ENCODE results near the gene ZNF624. TPM values are rescaled to one million over a fixed set of nuclear protein-coding genes. Genes with fewer than 3 reads are reported as not detected.

ZNF624 gene
- total RNA-seq, 1 donor: 4.7 TPM

DNA sequence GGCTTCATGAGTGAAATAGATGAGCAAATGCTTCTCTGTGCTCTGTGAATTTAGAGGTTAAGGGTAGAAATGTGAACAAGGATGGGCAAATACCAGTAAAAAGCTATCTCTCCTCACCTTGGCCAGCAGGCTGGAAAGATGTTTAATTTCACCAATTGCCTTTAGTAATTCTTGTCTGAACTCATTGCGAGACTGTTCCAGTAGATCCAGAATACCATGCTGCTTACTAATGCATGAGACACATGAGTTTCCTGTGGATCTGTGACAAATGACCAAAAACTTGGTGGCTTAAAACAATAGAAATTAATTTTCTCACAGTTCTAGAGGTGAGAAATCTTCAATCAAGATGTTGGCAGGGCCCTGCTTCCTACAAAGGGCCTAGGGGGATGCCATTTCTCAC, 9.3 kb upstream of the ZNF624 start:
- no peak overlapping the region for H3K4me3 ChIP-seq (ENCODE audit: low read depth, low read length)
- DNase-seq (ENCODE audit: low read depth): no peak
- TF ChIP-seq, protein P1, sequence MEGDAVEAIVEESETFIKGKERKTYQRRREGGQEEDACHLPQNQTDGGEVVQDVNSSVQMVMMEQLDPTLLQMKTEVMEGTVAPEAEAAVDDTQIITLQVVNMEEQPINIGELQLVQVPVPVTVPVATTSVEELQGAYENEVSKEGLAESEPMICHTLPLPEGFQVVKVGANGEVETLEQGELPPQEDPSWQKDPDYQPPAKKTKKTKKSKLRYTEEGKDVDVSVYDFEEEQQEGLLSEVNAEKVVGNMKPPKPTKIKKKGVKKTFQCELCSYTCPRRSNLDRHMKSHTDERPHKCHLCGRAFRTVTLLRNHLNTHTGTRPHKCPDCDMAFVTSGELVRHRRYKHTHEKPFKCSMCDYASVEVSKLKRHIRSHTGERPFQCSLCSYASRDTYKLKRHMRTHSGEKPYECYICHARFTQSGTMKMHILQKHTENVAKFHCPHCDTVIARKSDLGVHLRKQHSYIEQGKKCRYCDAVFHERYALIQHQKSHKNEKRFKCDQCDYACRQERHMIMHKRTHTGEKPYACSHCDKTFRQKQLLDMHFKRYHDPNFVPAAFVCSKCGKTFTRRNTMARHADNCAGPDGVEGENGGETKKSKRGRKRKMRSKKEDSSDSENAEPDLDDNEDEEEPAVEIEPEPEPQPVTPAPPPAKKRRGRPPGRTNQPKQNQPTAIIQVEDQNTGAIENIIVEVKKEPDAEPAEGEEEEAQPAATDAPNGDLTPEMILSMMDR (IDR thresholded peaks at IDR 0.05; ENCODE audit: insufficient read depth, low read depth, low read length): no peak

DNA sequence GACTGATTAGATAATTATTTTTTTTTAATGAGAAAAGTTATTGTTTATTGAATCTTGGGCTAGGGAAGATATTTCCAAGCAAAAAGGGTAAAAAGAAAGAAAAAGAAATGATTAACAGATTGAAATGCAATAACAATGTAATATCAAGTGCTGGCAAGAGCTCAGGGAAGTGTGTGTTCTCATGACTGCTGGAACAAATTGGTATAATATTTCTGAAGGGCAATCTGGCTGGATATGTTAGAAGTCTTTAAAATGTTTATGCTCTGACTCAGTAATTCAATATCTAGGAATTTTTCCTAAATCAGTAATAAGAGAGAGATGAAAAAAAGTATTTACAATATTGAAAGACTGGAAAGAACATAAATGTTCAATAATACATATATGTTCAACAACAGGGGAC, 7.6 kb upstream of the ZNF624 start:
- TF ChIP-seq, protein P1 (IDR thresholded peaks at IDR 0.05; ENCODE audit: insufficient read depth, low read depth, low read length): no peak
- no peak for DNase-seq (ENCODE audit: low read depth)
- H3K4me3 ChIP-seq (ENCODE audit: low read depth, low read length): no peak overlapping the region

DNA sequence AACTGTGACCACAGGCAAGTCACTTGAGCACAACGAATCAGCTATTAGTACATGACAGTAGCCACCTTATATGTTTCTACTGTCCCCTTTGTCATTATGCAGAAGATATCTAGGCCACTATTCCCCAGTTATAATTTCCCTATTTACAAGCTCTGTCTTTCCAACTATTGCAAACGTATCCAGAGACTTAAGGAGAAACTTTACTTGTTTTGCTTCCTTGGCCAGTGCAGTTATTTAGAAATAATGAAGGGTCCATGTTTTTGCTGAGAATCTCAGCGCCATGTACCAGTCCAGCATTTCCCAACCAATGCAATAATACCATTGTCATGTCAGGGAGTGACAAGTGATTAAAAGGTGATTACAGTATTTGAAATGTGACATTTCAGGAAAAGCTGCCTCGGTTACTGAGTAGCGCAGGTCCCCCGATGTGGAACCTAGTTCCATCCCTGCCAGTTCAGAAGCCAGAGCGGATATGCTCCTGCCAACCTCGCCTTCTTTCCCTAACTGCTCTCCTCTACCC, 743 bp downstream of the ZNF624 start:
- peak; percentile 7 for DNase-seq (ENCODE audit: low read depth)
- peak overlapping the region; percentile 78 for H3K4me3 ChIP-seq (ENCODE audit: low read depth, low read length)
- TF ChIP-seq, protein P1 (IDR thresholded peaks at IDR 0.05; ENCODE audit: insufficient read depth, low read depth, low read length): no peak

DNA sequence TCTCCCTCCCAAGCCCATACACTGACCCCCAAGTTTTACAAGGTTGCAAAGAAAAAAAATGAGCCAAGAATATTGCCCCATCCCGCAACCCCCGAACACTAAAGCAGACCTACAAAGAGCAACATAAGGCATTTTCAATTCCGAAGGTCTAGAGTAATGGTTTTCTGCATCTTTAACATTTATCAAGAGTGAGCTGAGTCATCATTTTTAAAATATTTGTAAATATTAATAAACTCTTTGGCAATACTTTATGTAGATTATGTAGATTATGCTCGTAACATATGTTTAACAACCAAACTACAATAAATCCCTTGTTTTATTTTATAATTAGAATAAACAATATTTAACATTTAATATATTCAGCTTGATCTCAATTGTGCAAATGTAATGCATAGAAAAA, 1.4 kb downstream of the ZNF624 start:
- TF ChIP-seq, protein P1 (IDR thresholded peaks at IDR 0.05; ENCODE audit: insufficient read depth, low read depth, low read length): no peak
- no peak for DNase-seq (ENCODE audit: low read depth)
- peak overlapping the region; percentile 78 for H3K4me3 ChIP-seq (ENCODE audit: low read depth, low read length)

DNA sequence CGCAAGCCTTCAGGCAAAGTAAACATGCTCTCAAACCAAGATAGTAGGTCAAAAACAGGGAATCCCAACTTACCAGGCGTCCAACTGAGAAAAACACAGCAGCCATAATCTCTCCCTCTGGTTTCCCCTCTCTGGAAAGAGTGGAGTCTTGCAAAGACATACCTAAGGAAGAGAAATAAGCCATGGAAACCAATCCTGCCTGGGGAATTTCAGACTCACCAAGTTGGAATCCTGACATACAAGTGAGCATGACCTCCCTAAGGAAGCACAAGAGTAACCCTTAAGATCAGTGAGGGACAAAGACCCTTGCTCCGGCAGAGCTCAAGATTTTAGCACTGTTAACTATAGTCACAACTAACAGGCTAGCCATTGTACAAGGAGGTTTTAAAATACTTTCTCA, 4.1 kb downstream of the ZNF624 start:
- TF ChIP-seq, protein P1 (IDR thresholded peaks at IDR 0.05; ENCODE audit: insufficient read depth, low read depth, low read length): no peak
- no peak for DNase-seq (ENCODE audit: low read depth)
- no peak overlapping the region for H3K4me3 ChIP-seq (ENCODE audit: low read depth, low read length)

DNA sequence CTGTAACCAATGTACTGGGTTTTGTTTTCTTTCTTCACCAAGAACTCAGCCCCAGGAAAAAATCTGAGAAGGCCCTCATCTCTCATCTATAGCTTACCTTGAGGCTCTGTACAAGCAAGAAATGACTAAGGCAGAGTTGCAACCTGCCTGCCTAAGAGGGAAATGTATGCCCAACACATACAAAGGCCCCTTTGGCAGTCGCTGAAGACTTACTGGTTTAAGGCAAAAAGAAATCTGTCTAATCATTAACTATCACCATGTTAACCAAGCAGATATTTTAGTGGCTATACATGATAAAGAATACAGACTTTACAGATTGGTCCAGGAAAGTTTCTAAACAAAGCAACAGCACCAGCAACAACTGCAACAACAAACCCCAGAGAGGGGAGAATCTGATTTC, 14.2 kb downstream of the ZNF624 start:
- TF ChIP-seq, protein P1 (IDR thresholded peaks at IDR 0.05; ENCODE audit: insufficient read depth, low read depth, low read length): no peak
- no peak overlapping the region for H3K4me3 ChIP-seq (ENCODE audit: low read depth, low read length)
- no peak for DNase-seq (ENCODE audit: low read depth)

DNA sequence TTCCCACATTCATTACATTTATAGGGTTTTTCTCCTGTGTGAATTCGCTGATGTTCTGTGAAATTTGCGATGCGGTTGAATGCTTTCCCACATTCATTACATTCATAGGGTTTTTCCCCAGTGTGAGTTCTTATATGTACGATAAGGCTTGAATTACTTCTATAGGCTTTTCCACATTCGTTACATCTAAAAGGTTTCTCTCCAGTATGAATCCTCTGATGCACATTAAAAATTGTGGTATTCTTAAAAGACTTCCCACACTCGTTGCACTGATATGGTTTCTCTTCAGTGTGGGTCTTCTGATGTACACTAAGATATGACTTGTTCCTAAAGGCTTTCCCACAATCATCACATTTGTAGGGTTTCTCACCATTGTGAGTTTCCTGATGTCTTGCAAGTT, 30.4 kb downstream of the ZNF624 start:
- TF ChIP-seq, protein P1 (IDR thresholded peaks at IDR 0.05; ENCODE audit: insufficient read depth, low read depth, low read length): no peak
- DNase-seq (ENCODE audit: low read depth): no peak
- no peak overlapping the region for H3K4me3 ChIP-seq (ENCODE audit: low read depth, low read length)
